ENCODE data around the gene FA2H. TPM values are rescaled to one million over a fixed set of nuclear protein-coding genes. Genes with fewer than 3 reads are reported as not detected.

The FA2H gene
- total RNA-seq, 2 donors from 2014 or later, result 2.1 to 2.4 TPM

DNA sequence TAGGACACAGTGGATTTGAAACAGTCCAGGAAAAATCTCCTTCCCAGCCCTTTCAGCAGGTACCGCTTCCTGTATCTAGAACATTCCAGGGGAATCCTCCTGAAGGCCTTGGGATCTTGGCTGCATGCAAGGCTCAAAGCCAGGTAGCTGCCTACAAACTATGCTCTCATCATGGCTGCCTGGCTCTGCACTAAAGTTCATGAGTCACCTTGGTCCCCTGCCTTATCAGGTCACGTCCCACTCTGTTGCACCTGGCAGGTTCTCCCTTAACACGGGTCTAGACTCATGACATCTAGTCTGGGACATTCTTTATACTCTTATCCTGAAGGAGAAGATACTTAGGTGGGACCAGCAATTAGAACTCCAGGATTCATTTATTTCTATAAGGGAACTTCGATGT is 15.8 kb downstream of the FA2H start:
- H3K4me3 Mint-ChIP-seq, result no peak overlapping the region
- no peaks in the 10 kb centered on the region for H3K36me3 ChIP-seq (ENCODE audit: control insufficient read depth, insufficient read depth, low read length)
- no peaks in the 10 kb centered on the region for H3K9me3 ChIP-seq (ENCODE audit: control insufficient read depth, low read length)
- no peaks in the 10 kb centered on the region for H3K36me3 Mint-ChIP-seq (ENCODE audit: low read depth)
- DNase-seq, result no peak
- H3K27ac ChIP-seq (ENCODE audit: low read depth, low read length), result no peak overlapping the region
- H3K4me1 Mint-ChIP-seq, result no peaks in the 10 kb centered on the region
- H3K27ac Mint-ChIP-seq, result no peak overlapping the region
- 83 to 93% methylated on average over 2 to 4 of the region's 4 CpGs for WGBS, 2 experiments (ENCODE audit: insufficient coverage in 1 of 2, insufficient read length in 1 of 2)
- H3K9ac ChIP-seq (ENCODE audit: extremely low read depth, low read length, poor library complexity, severe bottlenecking), result no peak overlapping the region
- H3K9me3 Mint-ChIP-seq, result no peaks in the 10 kb centered on the region
- H3K27me3 Mint-ChIP-seq (ENCODE audit: insufficient read depth), result no peaks in the 10 kb centered on the region
- TF ChIP-seq, protein P1, sequence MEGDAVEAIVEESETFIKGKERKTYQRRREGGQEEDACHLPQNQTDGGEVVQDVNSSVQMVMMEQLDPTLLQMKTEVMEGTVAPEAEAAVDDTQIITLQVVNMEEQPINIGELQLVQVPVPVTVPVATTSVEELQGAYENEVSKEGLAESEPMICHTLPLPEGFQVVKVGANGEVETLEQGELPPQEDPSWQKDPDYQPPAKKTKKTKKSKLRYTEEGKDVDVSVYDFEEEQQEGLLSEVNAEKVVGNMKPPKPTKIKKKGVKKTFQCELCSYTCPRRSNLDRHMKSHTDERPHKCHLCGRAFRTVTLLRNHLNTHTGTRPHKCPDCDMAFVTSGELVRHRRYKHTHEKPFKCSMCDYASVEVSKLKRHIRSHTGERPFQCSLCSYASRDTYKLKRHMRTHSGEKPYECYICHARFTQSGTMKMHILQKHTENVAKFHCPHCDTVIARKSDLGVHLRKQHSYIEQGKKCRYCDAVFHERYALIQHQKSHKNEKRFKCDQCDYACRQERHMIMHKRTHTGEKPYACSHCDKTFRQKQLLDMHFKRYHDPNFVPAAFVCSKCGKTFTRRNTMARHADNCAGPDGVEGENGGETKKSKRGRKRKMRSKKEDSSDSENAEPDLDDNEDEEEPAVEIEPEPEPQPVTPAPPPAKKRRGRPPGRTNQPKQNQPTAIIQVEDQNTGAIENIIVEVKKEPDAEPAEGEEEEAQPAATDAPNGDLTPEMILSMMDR (conservative IDR thresholded peaks at IDR 0.05), result no peak
- no peaks in the 10 kb centered on the region for H3K27me3 ChIP-seq (ENCODE audit: control insufficient read depth, insufficient read depth, low read length, poor library complexity, severe bottlenecking)
- H3K4me1 ChIP-seq (ENCODE audit: control insufficient read depth, insufficient read depth, low read length), result no peaks in the 10 kb centered on the region
- no peak overlapping the region for H3K4me3 ChIP-seq (ENCODE audit: low read length)

DNA sequence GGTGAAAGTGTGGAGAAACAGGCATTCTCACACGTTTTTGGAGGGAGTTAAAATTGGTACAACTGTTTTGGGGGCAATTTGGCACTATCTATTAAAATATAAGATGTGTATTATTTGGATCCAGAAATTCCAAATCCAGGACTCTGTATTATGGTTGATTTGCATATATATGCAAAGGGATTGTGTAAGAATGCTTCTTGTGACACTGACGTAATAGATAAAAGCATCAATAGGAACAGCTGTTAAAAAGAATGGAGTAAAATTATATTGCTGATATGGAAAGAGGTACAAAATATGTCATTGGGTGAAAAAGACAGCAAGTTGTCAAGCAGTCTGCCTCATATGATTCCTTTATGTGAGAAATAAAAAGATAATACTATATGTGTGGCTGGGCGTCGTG is 17.3 kb downstream of the FA2H start:
- Histone ChIP-seq H3K4me1 (ENCODE audit: control insufficient read depth, insufficient read depth, low read length) (no peaks in the 10 kb centered on the region), H3K9me3 (ENCODE audit: control insufficient read depth, low read length) (no peaks in the 10 kb centered on the region), H3K4me3 (ENCODE audit: low read length) (no peak overlapping the region), H3K27ac (ENCODE audit: low read depth, low read length) (no peak overlapping the region), H3K27me3 (ENCODE audit: control insufficient read depth, insufficient read depth, low read length, poor library complexity, severe bottlenecking) (no peaks in the 10 kb centered on the region), H3K36me3 (ENCODE audit: control insufficient read depth, insufficient read depth, low read length) (no peaks in the 10 kb centered on the region), H3K9ac (ENCODE audit: extremely low read depth, low read length, poor library complexity, severe bottlenecking) (no peak overlapping the region)
- Mint-ChIP-seq H3K27ac (no peak overlapping the region), H3K4me1 (no peaks in the 10 kb centered on the region), H3K4me3 (no peak overlapping the region), H3K36me3 (ENCODE audit: low read depth) (no peaks in the 10 kb centered on the region), H3K9me3 (no peaks in the 10 kb centered on the region), H3K27me3 (ENCODE audit: insufficient read depth) (no peaks in the 10 kb centered on the region)
- 88 to 89% methylated on average over 4 of the region's 4 CpGs for WGBS, 2 experiments (ENCODE audit: insufficient coverage in 1 of 2, insufficient read length in 1 of 2)
- TF ChIP-seq, protein P1 (conservative IDR thresholded peaks at IDR 0.05), result no peak
- no peak for DNase-seq

DNA sequence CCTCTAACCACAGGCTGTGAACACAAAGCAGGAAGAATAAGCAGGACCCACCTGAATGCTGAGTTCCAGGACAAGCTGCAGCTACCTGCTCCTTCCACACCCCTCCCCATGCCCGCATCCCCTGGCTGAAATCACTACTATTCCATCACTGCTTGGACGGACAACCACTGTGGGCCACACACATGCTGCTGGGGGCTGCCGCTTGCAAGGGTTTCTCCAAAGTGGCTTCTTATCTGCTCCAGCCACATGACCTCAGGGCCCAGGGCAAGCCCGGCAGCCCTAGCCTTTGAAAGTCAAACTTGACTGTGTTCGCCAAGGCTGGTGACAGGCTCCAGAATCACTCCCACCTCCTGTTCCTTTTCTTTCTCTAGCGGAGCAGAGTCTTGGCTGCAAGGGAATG is 18.4 kb downstream of the FA2H start:
- Histone ChIP-seq H3K27me3 (ENCODE audit: control insufficient read depth, insufficient read depth, low read length, poor library complexity, severe bottlenecking) (no peaks in the 10 kb centered on the region), H3K27ac (ENCODE audit: low read depth, low read length) (no peak overlapping the region), H3K4me3 (ENCODE audit: low read length) (no peak overlapping the region), H3K36me3 (ENCODE audit: control insufficient read depth, insufficient read depth, low read length) (no peaks in the 10 kb centered on the region), H3K9me3 (ENCODE audit: control insufficient read depth, low read length) (no peaks in the 10 kb centered on the region), H3K9ac (ENCODE audit: extremely low read depth, low read length, poor library complexity, severe bottlenecking) (no peak overlapping the region), H3K4me1 (ENCODE audit: control insufficient read depth, insufficient read depth, low read length) (no peaks in the 10 kb centered on the region)
- H3K4me3 Mint-ChIP-seq, result no peak overlapping the region
- H3K9me3 Mint-ChIP-seq, result no peaks in the 10 kb centered on the region
- no peak overlapping the region for H3K27ac Mint-ChIP-seq
- DNase-seq, result no peak
- TF ChIP-seq, protein P1 (conservative IDR thresholded peaks at IDR 0.05), result no peak
- no peaks in the 10 kb centered on the region for H3K36me3 Mint-ChIP-seq (ENCODE audit: low read depth)
- H3K4me1 Mint-ChIP-seq, result no peaks in the 10 kb centered on the region
- WGBS, 2 experiments (ENCODE audit: insufficient coverage in 1 of 2, insufficient read length in 1 of 2), result 76% methylated on average over 6 of the region's 6 CpGs; no CpG with 5 or more reads in 1 of the 2 experiments
- H3K27me3 Mint-ChIP-seq (ENCODE audit: insufficient read depth), result no peaks in the 10 kb centered on the region

All from endodermal cell (in vitro differentiated cells).